NCI-H2227 treated with DMSO at 0.1 percent for 48 hours (cell line): ENCODE data around the gene MXD3.
"Not testable (repeated sequence)": the region's sequence is repeated elsewhere in the genome, so short reads cannot be mapped to it uniquely, and the experiment has no call there.

Experiments
- DNase-seq: peaks from one replicate; lab custom pipeline; 2025; lab: John Stamatoyannopoulos, UW

The MXD3 gene

DNA sequence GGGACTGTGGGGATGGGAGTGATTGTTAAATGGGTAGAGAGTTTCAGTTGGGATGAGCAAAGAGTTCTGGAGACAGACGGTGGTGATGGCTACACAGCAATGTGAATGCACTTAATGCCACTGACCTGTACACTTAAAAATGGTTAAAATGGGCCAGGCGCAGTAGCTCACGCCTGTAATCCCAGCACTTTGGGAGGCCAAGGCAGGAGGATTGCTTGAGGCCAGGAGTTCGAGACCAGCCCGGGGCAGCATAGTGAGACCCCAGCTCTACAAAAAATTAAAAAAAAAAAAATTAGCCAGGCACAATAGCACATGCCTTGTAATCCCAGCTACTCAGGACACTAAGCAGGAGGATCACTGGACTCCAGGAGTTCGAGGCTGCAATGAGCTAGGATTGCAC, 32.1 kb upstream of the MXD3 start:
- DNase-seq, result no peak

DNA sequence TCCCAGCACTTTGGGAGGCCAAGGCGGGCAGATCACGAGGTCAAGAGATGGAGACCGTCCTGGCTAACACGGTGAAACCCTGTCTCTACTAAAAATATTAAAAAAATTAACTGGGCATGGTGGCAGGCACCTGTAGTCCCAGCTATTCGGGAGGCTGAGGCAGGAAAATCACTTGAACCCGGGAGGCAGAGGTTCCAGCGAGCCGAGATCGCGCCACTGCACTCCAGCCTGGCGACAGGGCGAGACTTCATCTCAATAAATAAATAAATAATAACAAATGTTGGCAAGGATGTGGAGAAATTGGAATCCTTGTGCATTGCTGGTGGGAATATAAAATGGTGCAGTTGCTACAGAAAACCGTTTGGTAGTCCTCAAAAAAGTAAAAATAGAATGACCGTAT, 31.3 kb upstream of the MXD3 start:
- DNase-seq, result not testable (repeated sequence)

DNA sequence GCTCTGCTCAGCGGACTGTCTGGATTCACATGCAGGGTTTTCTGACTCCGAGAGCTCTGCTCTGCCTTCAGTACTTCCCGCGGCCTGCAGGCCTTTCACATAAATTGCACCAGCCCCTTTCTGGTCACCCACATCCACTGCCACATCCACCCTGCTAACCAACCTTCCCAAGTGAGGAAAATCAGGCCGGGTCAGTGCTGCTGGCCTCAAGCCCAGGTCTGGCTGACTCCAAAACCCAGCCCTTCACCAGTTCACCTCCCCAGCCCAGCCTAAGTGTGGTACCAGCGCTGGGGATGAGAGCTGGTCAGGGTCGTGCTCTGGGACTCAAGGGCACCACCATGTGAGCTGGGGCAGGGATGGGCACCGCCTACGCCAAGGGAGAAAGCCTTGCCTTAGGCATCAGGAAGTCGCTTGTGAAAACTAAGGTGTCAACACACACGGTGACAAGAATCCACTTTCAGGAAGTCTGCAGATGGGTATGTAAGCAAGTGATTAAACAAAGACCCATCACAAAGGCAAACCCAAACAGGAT, 27.5 kb upstream of the MXD3 start:
- DNase-seq, result no peak

DNA sequence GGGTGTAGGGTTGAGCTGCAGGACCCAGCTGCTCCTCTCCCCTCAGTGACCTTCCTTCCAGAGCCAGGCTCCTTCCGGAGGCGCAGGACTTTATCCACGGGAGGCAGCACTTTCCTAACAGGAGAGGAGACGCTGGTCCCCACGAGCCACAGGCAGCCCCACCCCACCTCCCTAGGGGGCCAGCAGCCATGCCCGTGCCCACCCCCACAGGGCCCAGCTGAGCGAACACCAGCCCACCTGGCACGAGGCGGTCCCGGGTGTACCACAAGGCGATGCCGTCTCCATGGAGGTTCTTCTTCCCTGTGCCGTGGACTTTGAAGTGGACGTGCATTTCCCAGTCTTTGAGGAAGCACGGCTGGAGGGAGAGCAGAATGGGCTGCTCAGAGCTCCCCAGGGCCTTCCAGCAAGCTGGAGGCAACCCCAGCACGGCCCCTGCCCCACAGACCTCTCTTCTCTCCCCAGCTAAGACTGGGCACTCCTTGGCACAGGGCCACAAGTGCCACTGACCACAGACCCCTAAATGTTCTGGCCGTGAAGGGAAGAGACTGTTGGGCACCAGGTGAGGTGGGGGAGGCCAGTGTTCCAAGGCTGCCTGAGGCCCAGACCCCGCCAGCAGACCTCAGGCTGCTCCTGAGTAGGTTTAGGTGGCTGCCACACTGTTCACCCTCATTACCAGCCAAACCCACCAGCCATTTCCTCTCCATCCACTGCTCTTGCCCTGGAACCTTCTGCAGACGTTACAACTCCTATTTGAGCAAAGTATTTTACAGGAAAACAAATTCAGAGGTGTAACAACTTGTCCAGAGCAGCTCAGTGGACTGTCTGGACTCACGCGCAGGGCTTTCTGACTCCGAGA, 26.8 kb upstream of the MXD3 start:
- DNase-seq, result no peak

DNA sequence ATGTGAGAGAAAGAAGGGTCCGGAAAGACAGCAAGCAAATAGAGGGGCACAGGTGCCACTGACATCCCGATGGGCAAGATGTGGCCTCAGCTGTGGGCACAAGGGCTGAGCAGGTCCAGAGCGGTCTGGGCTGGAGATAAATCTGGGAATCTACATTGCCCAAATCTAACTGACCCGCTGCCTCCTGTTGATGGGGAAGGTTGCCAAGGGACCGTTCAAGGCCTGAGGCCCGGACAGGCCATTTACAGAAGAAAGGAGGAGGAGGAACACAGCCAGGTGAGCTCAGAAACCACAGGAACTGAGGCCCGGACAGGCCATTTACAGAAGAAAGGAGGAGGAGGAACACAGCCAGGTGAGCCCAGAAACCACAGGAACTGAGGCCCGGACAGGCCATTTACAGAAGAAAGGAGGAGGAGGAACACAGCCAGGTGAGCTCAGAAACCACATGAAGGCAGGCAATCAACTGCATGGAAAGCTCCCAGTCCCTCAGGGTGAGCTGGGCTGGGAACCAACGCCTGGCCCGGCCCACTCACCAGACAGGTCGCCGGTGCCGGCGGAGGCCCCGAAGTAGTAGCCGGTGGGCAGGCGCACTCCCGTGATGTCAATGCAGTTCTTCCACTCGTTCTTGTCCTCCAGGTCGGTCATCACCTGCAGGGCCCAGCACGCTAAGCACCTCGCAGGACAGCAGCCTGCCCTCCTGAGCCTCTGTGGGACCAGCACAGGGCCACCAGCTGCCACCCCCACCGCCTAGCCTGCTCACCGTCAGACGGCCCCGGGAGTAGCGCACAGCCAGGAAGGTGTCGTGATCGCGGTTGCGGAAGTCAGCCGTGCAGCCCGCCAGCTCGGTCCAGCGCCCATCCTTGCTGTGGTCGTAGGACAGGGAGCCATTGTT, 25.2 kb upstream of the MXD3 start:
- no peak for DNase-seq

DNA sequence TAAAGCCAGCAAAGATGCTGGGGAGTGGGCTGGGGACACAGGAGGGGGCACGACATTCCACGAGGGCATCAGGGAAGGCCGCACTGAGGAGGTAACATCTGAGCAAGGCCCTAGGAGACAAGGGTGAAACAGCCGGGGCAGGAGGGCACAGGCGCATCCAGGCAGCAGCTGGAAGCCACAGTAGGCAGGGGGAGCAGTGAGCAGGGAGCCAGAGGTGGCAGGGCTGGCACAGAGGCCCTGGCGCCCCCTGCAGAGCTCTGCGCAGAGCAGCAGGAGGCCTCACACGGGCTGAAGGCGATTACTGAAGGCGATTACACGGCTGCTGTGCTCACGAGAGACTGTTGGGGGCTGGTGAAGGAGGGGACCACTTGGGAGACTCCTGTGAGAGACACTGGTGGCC, 24.4 kb upstream of the MXD3 start:
- DNase-seq, result no peak

DNA sequence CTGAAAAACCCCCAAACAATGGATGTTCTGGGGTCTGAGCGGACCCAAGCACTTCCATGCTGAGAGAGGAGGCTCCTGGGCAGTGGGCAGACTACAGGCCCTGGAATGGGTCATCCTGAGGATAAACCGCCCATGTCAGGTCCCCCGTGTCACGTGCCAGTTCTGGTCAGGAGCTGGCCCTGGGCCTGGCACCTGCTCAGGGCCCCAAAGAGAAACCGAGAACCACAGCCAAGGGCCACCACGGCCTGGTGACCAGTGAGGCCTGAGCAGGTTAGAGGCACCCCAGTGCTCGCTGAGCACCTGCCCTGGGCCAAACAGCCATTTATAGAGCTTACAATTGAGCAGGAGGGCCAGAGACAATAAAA, 24.0 kb upstream of the MXD3 start:
- DNase-seq, result no peak

DNA sequence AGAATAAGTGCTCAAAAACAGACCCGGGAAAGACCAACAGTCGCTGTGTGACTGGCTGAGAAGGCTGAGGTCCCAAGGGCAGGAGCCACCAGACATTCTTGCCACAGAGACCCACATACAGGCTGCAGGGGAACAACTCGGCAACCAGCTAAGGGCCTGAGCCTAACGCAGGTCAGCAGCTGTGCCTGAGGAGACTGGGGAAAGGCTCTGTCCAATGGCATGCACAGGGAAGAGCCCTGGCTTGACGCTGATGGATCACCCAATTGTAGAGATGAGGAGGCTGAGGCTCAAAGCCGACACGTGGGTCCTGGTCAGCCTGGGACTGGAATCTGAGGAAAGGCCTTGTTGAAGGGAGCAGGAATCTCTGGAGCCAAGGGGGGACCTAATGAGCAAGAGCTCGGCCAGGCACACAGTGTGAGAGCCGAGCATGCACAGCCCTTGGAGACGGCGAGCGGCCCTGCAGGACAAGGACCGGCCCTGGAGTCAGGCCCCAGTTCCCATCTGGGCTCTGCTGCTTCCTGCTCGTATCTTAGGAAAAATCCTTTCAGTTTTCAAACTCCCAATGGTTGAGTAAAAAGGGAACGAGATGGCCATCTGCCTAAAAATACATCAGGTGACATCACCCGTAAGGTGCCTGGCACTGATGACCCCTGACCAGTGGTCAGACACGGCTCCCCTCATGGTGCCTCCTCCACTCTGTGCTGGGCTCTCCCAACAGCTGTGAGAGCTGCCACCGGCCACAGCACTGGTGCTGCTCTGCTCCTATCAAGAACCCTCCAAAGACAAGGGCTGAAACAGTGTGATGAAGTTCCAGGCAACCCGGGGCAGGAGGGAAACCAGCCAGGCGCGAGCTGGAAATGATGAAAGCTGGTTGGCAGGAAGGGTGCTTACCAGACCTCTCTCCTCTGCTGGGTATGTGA, 23.3 kb upstream of the MXD3 start:
- no peak for DNase-seq

DNA sequence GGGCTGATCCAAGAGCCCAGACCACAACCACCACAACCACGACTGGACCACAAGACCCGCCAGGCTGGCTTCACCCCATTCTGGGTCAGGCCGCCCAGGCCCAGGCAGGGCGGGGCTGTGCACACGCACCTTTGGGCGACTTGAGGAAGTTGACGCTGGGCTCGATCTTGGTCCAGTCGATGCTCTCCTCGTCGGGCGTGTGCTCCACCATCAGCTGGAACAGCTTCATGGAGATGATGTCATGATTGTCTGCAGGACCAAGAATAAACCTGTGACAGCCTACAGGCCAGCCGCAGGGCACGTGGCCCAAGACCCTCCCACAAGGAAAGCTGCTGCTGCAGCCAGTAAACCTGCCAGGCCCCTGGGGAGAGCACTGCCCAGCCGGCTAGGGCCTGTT, 22.5 kb upstream of the MXD3 start:
- DNase-seq, result no peak

DNA sequence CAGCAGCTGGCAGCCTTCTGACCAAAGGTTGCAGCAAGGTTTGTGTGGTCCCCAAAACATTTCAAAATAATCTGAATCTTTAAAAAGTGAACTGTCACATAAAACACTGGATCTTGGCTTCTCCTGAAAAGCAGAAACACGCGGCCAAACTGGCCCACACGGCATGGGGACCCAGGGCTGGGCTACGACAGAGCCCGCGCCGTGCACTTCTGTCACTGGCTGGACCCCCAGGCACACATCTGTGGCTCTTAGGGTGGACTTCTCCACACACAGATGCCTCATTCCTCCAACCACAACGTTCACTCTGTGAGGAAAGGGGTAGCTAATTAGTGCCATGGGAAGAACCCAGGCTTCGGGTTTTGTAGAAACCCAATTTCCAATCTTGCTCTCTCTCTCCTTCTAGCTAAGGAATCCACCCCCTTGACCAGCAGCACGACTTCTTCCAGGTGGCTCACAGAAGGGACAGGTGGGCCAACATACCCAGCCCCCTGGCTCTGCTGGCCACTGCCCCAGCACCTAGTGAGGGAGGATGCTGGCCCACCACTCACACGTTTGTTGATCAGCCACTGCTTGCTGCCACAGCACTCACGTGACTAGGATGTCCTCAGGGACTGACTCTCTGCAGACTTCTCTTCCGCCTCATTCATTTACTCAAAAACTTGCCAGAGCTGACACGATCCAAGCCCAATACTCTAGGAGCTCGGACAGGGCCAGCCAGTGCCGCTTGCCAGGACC, 21.9 kb upstream of the MXD3 start:
- DNase-seq, result no peak

DNA sequence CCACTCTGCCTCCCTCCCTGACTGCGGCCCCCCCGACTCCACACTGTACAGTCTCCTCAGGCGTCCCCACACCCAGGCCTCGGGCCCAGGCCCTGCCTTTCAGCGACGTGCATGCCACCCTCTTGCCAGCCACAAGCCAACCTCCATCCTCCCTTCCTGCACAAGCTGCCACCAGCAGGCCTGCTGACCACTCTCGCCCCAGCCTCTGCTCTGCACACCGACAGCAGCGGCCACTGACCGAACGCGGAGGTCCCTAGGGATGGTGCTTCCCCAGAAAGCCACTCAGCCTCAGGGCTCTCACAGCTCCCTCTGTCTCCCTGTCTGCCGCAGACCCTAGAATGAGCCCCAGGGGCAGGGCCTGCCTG, 21.2 kb upstream of the MXD3 start:
- DNase-seq, result no peak

DNA sequence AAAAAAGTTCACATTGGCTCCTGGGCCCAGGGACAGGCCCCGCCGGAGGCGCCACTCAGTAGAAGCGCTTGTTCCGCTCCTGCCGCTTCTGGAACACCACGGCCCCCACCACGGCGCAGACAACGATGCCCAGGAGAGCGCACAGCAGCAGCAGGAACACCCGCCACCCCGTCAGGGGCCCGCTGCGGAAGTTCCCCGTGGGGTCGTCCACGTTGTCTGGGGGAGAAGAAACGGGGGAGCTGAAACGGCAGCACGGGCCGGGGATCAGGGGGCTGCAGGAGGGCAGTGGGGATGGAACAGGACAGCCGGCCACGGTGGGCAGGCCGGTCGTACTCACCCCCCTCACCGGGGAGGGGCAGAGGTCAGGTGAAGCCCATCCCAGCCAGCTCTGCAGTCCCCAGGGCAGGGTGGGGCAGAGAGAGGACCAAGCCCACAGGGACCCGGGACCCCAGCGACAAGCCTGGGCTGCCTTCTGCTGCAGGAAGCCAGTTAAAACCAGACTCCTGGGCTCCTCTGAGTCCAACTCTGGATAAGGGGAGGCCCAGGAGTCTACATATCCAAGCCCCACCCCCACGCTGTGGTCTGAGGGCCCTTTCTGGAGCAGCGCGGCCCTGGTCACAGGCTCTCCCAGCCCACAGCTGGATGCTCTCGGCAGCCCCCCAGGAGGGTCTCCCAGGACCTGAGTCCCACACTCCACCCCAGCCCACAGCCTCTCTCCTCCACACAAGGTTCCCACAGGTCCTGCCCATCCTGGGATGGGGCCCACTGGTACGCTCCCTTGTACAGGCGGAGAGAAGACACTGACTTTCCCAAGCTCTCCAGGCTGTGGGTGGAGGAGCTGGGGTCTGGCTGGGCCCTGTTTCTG, 20.6 kb upstream of the MXD3 start:
- DNase-seq, result no peak

DNA sequence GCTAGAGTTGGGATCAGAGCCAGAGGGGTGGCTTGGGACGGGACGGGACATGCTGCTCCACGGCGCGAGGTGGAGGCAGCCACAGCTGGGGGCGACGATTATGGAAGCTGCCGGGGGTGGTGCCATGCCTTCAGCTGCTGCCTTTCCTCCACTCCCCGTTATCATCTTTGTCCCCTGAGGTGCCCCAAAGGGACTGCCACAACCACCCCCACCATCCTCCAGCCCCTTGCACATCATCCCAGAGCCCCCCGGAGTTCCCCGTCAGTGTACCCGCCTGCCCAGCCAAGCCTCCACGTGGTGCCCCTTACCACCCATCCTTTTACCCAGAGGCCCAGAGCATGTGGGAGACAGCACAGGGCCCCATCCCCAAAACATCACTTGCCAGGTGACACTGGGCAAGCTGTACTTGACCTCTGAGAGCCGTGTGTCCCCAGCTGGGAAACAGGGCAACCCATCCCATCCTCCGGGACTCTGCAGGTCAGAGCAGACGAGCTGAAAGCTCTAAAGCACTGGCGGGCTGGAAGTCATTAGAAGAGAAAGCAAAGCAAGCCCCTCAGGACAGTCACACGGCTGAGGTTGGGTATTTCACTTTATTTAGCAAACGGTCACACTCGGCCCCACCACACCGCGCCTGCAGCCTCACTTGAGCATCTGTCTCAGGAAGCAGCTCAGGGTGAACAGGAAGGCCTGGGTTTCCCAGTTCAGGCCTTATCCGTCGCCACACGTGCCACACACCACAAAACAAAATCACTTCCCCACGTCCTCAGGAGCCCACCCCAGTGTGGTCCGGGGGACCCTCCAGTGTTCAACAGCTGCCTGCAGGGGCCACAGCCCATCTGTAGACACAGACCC, 19.5 kb upstream of the MXD3 start:
- no peak for DNase-seq

DNA sequence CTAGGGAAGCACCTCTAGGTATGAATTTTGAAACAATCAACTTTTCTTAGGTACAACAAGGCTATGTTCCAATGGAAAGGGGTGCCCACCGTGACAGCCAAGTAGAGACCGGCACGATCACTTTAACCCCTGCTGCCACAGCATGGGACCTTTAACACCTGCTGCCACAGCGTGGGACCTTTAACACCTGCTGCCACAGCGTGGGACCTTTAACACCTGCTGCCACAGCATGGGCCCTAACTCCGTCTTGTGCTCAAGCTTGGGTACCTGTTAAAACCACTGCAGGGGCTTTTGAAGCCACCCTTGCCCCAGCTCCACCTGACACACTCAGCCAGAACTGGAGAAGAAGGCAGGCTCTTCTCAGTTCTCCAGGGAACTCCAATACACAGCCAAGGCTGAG, 18.2 kb upstream of the MXD3 start:
- no peak for DNase-seq

DNA sequence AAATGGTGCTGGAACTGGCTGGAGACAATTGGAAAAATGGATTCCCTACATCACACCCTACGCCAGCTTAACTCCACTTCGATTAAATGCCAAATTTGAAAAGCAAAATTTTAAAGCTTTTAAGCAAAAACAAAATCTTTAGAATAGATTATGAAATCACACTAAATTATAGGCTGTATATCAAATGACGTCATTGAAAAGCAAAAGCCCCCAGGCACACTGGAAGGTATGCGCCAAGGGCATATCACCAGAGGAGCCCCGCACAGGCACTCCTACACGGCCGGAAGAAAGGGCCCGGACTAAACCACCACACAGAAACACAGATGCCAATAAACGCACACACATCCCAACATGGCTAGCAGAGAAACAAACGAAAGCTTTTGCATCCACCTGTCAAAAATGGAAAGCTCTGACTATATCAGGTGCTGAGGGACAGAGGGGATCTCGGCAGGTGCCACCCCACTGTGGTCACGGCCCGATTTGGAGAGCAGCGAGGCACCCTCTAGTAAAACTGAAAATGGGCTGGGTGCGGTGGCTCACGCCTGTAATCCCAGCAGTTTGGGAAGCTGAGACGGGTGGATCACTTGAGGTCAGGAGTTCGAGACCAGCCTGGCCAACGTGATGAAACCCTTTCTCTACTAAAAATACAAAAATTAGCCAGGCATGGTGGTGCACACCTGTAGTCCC, 17.0 kb upstream of the MXD3 start:
- no peak for DNase-seq

DNA sequence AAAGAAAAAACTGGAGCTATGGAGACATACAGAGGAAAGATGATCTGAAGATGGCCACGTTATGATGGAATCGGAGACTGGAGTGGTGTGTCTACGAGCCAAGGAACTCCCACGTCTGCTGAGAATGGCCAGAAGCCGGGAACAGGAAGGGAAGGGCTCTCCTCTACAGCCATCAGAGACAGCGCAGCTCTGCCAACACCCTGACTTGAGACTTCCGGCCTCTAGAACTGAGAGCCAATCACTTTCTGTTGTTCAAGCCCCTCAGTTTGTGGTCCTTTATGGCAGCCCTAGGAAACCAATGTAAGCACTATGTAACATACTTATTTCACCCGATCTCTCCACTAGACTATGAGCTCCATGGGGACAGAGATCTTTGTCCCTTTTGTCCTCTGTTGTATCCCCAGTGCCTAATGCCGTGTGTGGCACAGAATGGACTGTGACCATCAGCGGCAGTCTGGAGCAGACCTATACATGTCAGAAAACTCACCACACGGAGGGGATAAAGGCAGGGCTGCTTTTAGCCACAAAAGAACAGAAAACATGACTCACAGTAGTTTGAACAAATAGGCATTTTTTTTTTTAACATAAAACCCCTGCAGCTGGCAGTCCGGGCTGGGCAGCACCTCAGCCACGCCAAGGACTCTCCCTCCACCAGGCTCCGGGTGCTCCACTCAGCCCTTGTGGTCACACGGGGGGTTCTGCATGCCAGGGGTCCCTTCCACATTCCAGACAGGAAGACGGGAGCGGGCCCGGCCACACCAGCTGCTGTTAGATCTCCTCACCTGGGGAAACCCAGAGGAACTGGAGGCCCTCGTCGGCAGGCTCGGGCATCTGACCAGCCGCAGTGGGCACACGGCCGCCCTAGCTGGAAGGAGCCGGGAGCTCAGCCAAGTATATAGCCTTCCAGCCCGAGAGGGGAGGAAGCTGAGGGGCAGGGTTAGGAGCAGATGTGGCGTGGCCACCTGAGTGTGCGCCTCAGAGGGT, 16.1 kb upstream of the MXD3 start:
- DNase-seq, result no peak

DNA sequence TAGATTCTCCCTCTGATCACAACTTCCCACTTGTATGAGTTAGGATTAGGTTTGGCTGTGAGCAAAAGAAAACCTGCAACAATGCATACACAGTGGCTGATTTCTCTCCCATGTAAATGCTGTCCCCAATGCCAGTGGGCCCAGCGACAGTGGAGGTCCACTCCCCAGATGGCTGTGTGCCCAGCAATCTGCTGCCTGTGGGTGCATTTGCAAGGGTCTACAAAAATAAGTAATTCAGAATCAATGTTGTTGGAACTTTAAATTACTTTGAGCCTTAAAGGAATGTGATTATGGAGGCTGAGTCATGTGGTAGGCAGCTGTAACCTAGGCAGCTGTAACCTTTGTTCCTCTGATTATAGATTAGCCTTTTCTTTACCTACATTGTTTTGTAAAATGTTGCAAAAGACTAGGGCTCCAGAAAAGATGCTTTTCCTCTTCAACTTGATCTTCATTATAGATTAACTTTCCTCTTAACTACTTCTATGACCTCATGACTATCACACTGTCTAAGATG, 14.2 kb upstream of the MXD3 start:
- no peak for DNase-seq
